GM19455 (cell line): ENCODE measurements around the gene SPPL2C.

Source experiments
- ATAC-seq: cut with Tn5 transposase; IDR thresholded peaks from one replicate; pipeline ENCODE4 v1.9.1; 2021; ENCODE audit not compliant: unreplicated experiment

The SPPL2C gene

GRCh38 chr17:45844695-45845375 is at the start of gene SPPL2C:
Gene SPPL2C (plus strand): TSS chr17:45844881. CDS start chr17:45844907, 26 bp downstream.
- ATAC-seq = no peak

- no peak for ATAC-seq
These were observed 43.9 kb upstream of the SPPL2C start for GRCh38 chr17:45800816-45801215.

GRCh38 chr17:45801421-45801820 is 43.3 kb upstream of the SPPL2C start:
- ATAC-seq = no peak

- ATAC-seq = no peak
These were observed 35.8 kb upstream of the SPPL2C start for GRCh38 chr17:45808845-45809244.

GRCh38 chr17:45809499-45809898 is 35.2 kb upstream of the SPPL2C start:
- no peak for ATAC-seq

GRCh38 chr17:45812102-45812501 is 32.6 kb upstream of the SPPL2C start:
- ATAC-seq = no peak

- ATAC-seq = no peak
These were observed 31.5 kb upstream of the SPPL2C start for GRCh38 chr17:45813048-45813725.

GRCh38 chr17:45814622-45815606 is 29.8 kb upstream of the SPPL2C start:
- ATAC-seq = no peak

- no peak for ATAC-seq
These were observed 28.9 kb upstream of the SPPL2C start for GRCh38 chr17:45815752-45816151.

- no peak for ATAC-seq
These were observed 26.6 kb upstream of the SPPL2C start for GRCh38 chr17:45818041-45818440.

GRCh38 chr17:45818699-45819098 is 26.0 kb upstream of the SPPL2C start:
- no peak for ATAC-seq

- ATAC-seq = no peak
These were observed 25.0 kb upstream of the SPPL2C start for GRCh38 chr17:45819632-45820031.

GRCh38 chr17:45820052-45820780 is 24.5 kb upstream of the SPPL2C start:
- ATAC-seq = no peak

- no peak for ATAC-seq
These were observed 23.5 kb upstream of the SPPL2C start for GRCh38 chr17:45821147-45821546.

- no peak for ATAC-seq
These were observed 21.1 kb upstream of the SPPL2C start for GRCh38 chr17:45823598-45823997.

- ATAC-seq = no peak
These were observed 20.2 kb upstream of the SPPL2C start for GRCh38 chr17:45824475-45824874.

GRCh38 chr17:45824901-45825492 is 19.7 kb upstream of the SPPL2C start:
- no peak for ATAC-seq

- ATAC-seq = no peak
These were observed 18.9 kb upstream of the SPPL2C start for GRCh38 chr17:45825792-45826191.

GRCh38 chr17:45826919-45827588 is 17.6 kb upstream of the SPPL2C start:
- no peak for ATAC-seq

- ATAC-seq = no peak
These were observed 16.5 kb upstream of the SPPL2C start for GRCh38 chr17:45828171-45828570.
